ENCODE data around the gene PLD1.
"Not testable (repeated sequence)": the region's sequence is repeated elsewhere in the genome, so short reads cannot be mapped to it uniquely, and the experiment has no call there.

Gene PLD1

DNA sequence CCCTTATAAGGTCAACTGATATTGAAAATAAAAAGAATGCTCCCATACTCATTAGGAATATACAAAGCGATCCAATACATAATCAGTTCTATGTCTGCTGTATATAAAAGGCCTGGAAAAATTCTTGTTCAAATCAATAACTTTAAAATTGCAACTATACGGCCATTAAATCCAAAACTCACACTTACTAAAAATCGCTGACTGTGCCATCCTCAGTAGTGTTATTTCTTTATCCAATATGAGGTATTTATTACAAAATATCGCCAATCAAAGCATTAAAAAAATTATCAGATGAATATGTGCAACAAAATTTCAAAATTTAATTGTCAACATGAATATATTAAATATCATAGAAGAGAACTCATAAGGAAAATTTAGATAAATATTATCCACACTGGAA is 146.5 kb downstream of the PLD1 start:
- no peak for DNase-seq (ENCODE audit: low spot score)

DNA sequence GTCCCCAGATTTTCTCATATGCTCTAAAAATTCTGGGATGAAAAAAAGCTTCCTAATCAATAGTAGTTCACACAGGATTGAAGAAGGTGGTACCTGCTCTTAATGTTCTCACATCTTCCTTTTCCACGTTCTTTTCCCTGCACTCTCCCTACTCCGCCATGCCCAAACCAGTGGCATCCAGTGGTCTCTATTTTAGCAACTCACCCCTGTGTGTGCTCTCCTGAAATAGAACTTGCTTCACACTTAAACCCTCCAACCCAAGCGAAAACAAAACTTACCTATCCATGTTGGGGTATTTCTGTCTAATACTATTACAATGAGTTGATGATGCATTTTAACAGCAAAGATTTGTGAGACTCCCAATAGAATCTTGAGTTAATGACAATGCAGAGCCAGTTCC is 148.8 kb downstream of the PLD1 start:
- DNase-seq (ENCODE audit: low spot score): no peak

DNA sequence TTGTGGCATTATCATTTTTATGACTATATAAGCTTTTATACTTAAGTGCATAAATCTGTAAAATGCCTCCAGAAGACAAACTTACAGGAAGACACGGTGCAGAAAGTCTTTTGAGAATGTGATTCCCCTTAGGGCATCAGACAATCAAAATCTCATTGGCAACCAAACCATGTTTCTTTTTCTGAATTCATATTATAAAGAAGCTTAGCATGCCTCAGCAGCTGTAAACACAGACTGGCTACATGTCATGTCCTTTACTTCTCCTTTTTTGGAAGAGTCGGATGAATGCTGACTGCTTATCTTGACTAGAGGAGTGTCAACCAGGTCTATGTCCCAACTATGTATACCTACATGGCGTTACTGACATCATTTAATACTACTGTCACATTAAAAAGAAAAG is 150.1 kb downstream of the PLD1 start:
- DNase-seq (ENCODE audit: low spot score): no peak

DNA sequence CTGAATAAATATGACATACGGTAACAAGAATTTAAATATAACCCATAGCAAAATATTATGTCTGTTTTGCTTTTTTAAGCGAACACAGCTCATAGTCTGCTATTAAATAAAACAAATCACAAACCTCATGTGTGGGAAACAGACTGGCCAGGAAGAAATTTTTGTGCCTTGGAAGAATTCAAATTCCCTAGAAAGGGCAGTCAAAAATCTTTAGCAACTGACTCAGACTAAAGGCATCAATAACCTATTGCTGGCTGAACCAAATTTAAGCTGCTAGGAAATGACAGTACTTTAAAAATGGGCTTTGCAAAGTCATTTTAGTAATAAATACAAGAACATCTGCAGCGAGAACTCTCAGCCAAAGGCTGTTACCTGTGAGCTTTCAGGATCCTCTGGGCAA is 151.4 kb downstream of the PLD1 start:
- no peak for DNase-seq (ENCODE audit: low spot score)

DNA sequence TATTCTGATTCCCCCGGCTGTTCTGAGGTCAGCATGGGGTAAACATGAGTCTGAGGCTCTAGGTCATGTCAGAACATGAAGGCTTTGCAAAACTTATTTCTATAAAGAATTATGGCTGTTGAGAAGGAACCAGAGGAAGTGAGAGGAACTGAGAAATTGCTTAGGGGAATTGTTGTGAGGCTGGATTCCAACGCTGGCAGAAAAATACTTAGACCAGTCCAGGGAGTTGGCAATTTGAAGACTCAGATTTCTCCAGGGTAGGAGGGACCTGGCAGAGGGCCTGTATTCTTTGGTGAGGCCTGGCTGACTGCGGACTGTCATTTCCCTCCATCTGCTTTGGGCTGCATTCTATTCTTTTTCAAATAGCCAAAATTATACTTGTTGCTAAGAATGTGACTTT is 155.5 kb downstream of the PLD1 start:
- no peak for DNase-seq (ENCODE audit: low spot score)

DNA sequence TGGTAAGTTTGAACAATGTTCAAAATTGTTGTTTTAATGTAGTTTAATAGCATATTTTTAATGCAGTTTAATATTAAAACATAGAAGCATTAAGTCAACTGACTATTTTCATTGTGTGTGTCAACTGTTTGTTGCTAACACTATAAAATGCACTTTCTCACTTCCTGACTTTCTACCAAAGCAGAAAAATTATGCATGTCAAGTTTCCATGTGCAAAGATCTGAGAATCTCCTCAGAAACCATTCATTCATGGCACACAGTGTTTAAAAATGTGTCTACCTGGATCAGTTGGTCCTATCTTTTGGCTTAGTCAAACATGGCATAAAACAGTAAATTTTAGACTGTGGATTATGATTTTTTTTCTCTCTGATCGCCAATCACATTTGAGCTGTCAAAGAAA is 156.0 kb downstream of the PLD1 start:
- no peak for DNase-seq (ENCODE audit: low spot score)

DNA sequence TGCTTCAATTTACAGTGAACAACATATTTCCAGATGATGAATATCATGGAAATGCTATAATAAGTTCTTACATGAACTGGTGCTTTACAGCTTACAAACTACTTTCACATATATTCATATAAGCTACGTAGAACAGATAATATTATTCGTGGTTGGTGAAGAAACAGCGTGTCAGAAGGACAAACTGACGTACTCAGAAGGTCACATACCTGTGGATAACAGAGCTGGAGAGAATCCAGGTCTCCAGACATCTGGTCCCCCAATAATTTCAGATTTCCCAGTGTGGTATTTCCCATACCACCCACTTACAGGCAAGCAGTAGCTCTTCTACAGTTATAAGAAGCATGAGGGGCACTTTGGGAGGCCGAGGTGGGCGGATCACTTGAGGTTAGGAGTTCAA is 156.6 kb downstream of the PLD1 start:
- DNase-seq (ENCODE audit: low spot score): no peak

DNA sequence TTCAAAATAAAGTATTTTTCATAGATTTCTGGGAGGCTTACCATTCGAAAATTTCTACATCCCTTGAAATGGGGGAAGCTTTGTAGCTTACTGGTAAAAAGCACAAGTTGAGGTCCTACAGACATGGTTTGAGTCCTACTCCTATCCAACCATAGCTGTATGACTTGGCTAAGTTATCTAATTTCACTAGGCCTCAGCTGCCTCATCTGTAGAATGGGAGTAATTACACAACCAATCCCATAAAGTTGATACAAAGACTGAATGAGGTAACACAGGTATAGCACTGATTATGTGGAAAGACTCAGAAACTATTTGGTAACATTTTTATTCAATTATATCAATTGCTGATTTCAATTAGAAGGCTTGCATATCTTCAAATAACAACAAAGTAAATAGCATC is 157.4 kb downstream of the PLD1 start:
- DNase-seq (ENCODE audit: low spot score): no peak

DNA sequence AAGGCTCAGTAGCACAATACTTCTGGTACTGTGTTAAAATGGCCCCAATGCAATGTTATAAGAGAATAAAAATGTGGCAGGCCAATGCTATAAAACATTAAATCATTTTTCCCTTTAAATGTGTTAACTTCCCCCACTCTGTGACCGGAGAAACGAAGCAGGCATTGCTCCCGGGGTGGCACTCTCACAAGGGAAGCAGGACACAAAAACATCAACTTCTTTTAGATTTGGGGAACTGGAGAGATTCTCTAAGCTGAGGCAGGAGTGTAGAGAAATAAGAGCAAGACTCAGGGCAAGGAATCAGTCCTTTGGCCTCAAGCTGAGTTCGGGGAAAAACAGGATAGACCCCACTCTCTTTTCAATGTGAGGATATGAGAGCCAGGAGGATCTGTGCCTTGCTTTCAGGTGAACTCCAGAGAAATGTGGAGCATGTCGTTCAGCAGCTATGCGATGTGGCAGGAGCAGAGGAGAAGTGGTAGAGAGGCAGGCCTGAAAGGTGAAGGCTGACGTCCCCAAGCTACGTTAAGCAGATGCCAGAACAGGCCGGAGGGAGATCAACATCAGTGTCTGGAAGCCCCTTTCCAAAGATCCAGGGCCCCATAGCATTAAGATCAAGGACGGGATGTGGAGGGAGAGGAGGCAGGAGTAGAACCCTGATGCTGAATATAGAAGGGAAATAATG is 160.2 kb downstream of the PLD1 start:
- no peak for DNase-seq (ENCODE audit: low spot score)

DNA sequence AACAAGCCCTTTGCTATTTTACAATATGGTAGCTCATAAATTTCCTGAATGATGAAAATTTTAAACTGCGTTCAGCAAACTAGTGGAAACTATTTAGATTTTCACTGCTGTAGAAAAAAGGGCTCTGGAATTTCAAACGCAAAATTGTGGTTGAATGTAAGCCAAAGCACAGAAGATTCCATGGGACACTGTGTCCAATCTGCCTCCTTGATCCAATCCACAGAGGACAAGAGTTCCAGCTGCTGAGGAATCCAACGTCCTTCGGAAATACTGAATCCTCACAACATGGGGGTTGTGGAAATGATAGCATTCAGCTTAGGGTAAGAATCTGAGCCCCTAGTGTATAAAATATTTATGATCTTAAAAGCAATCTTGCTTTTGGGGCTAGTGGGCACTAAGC is 161.0 kb downstream of the PLD1 start:
- no peak for DNase-seq (ENCODE audit: low spot score)

DNA sequence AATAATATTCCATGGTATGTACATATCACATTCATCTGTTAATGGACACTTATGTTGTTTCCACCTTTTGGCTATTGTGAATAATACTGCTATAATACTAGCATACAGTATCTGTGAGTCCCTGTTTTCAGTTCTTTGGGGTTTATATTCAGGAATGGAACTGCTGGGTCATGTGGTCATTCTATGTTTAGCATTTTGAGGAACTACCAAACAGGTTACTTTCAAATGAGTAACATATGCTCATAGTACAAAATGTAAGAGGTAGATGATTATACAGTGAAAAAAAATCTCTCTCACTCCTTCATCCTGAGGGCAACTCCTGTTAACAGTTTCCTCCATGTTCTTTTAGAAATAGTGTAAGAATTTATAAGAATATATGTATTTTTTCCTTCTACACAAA is 162.2 kb downstream of the PLD1 start:
- no peak for DNase-seq (ENCODE audit: low spot score)

DNA sequence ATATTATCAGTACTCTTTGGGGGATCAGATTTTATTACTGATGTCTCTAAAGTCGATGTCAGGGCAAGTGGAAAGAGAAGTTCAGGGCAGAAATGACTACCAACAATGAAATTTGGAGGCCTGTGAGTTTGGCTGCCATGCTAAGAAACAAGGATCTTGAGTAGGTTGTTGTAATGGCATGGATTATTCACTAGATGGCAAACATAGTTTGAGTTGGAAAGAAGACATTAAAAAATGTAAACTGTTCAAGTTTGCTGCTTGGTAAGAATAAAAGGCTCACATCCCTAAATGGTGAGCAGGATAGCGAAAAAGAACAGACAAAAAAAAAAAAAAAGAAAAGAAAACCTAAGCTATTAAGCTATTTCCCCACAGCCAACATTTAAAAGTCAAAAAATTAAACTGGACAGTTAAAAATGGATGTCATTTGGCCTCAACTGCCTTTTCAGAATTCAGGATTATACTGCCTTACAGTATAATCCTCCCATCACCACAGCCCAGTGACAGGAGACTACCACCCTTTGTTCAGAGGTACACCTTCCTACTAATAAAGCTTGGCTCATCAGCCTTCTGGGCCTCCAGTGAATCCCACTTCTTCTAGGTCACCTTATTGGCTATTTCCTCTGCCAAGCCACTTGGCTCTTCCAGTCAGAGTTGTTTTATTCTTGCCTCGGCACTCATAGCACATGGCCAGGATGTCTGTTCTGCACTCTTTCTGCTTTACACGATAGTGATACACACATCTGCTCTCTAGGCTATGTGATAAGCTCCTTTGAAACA is 163.7 kb downstream of the PLD1 start:
- peak; percentile 24 for DNase-seq (ENCODE audit: low spot score)

DNA sequence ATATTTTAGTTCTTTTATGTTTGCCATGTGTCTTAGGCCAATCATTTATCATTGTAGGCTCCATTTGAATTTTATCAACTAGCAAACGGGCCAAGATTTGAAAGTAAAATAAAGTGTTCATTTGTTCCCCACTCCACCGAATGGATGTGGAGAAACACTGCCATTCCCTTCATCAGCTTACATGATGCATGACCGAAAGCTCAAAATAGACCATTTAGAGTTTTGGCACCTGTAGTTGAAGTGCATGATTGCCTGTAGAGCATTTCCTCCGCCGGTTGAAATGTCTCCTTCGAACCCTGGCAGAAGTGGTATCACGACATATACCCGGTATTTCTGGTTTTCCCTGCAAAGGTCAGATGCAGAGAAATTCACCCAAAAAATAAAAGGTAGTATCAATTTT is 165.6 kb downstream of the PLD1 start:
- no peak for DNase-seq (ENCODE audit: low spot score)

DNA sequence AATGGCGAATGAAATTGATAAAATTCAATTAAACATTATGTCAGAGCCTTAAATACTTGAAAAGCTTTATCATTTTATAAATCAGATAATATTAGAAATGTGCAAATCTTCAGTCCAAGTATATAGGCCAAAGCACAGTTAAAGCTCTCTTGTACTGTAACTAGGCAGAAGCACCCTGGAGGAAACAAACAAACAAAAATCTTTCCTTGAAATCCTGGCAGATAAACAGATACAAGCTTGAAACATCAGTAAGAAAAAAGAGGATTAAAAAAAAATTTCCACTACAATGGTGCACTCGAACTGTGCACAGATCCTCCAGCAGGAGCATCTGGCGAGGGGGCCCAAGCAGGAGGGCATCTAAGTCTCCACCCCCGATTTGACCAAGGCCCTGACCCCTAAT is 166.6 kb downstream of the PLD1 start:
- no peak for DNase-seq (ENCODE audit: low spot score)

DNA sequence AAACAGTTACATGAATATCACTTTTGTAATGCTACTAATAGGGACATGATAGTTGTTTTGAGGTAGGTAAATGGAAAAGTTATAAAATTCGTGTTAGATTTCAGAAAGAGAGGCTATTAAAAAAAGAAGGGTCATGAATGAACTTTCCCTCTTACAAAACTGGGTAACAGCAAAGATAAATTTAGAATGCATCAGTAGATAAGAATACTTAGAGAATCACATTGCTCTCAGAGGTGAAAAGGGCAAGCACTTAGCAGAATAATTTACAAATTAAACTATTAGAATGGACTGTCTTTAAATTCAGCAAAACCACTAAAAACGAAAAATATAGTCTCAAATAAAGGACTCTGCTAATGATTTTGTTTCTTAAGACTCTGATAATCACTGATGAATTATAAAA is 167.2 kb downstream of the PLD1 start:
- DNase-seq (ENCODE audit: low spot score): no peak

DNA sequence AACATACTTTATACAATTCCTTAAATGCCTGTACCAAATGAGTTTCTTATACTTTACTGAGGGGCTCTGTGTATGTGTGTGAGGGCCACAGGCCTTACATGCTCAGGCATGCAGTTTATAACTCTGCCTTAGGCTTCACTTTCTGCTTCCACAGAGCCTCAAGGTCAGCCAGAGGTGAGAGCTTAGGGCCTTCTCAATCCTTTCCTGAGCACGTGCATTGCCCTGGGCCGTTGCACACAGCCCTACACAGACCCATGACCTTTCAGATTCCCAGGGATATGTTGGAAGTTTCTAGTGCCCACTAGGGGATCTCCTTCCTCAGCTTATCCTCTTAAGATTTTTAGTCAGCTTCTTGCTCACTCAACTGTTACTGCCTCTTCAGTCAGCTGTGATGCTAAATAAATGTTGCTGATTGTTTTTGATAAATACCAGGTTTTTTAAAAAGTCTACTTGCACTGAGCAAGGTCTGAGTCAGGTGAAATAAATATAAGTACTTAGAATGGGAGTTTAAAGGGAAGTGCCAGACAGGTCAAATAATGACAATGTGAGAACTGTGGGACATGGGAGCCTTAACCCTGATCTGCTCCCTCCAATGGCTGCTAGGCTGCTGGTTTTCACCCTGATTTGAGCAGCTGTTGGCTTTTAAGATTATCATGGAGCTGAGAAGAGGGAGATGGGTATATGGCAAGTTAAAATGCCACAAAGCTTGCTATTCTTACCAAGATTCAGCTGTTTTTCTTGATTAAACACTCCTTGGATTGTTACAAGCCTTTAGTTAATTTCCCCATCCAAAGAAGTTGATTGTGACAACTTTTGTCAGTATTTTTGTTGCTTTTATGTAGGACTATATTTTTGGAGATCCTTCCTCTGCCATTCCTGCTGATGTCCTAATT is 169.5 kb downstream of the PLD1 start:
- no peak for DNase-seq (ENCODE audit: low spot score)

DNA sequence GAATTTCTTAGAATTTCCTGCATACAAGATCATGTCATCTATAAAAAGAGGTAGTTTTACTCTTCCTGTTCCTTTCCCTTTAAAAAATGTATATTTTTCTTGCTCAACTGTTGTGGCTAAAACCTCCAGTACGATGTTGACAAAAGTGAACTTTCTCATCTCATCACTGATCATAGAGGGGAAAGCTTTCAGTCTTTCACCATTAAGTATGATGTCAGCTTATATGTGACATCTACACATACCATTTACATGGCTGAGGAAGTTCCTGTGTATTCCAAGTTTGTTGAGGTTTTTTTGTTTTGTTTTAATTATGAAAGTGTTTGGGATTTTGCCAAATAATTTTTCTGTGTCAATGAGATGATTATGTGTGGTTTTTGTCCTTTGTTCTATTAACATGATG is 173.6 kb downstream of the PLD1 start:
- DNase-seq (ENCODE audit: low spot score): no peak

DNA sequence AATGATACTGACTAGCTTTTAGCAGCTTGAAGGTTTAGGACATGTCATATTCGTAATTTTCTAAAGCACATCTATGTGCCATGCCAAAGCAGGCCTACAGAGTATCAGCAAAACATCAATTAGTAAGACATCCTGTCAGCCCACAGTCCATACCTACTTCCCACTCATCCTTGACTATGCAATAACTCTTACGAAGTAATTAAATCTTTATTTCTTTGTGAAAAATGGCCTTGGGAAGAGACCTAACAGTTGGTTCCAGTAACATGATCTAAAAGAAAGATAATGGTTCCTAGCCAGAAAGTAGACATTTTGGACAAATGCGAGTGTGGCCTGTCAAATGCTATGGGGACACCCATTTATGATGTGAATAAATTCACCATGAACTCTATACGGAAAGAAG is 177.5 kb downstream of the PLD1 start:
- DNase-seq (ENCODE audit: low spot score): no peak

DNA sequence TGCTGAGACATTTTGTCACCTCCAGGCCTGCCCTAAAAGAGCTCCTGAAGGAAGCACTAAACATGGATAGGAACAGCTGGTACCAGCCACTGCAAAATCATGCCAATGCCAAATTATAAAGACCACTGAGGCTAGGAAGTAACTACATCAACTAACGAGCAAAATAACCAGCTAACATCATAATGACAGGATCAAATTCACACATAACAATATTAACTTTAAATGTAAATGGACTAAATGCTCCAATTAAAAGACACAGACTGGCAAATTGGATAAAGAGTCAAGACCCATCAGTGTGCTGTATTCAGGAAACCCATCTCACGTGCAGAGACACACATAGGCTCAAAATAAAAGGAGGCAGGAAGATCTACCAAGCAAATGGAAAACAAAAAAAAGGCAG is 183.5 kb downstream of the PLD1 start:
- not testable (repeated sequence) for DNase-seq (ENCODE audit: low spot score)

DNA sequence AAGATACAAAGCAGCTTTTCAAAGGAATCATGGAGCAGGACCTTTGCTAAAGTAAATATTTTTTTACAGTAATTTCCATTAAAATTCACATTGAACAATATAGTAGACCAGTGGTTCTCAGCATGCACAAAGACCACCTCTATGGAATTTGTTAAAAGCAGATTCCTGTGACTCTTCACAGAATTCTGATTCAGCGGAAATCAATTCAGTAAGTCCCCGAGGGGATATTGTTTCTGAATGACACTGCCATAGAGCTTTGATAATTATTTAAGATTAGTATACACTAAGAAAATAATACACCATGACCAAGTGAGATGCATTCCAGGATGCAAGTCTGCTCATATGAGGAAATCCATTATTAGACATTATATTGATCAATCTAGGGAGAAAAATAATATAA is 188.2 kb downstream of the PLD1 start:
- DNase-seq (ENCODE audit: low spot score): no peak

DNA sequence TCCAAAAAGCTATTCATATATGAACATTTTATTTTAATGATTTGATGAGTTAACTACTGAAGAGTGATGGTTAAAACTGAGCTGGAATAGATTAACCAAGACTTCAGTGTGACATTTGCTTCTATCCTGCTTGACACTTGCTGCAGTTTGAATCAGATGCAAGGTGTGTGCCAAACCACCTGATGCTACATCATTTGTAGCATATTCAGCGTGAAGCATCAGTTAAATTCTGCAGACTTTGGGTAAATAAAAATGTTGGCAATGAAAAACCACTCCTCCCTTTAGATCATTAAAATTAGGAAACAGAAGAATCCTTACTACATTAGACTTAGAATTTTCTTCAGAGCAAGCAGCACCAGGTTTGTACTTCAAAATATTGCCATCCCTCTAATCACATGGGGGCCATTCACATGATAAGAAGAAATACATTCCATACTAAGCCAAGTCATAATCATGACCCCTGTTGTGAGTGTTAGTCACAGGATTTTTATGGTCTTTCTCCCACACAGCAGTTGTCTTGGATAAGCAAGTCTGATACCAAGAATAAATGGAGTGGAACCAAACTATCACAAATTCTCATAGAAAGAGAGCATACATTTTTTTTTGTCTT is 189.4 kb downstream of the PLD1 start:
- DNase-seq (ENCODE audit: low spot score): no peak

DNA sequence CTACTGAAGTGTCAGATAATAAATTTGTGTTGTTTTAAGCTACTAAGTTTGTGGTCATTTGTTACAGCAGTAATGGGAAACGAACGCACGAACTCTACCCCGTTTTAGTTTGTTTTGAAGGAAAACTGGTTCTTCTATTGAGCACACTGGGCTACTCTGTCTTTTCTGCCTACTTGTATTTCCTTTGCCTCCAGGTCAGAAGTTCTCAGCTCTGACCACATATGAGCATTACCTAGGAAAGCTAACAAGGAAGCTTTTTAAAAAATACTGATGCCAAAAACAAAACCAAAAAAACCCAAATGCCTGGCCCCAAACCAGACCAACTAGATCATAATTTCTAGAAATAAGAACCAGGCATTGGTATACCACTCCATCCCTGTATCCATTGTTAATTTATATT is 193.5 kb downstream of the PLD1 start:
- no peak for DNase-seq (ENCODE audit: low spot score)

DNA sequence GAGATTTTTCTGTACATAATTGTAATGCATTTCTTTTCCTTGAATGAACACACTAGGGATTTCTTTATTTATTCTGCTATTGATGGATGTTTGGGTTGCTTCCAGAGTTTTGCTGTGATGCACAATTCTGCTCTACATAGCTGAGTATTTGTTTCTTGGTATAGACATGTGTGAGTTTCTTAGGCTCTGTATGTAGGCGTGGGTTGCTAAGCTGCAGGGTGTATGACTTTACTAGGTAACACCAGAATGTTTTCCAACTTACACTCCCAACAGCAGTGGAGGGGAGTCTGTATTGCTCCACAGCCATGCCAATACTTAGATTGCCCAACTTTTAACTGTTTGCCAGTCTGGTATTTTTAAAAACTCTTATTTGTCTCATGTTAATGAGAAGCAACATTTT is 194.6 kb downstream of the PLD1 start:
- no peak for DNase-seq (ENCODE audit: low spot score)
